Dendritic cell treated with granulocyte-macrophage colony-stimulating factor and Interleukin-4, amounts not matched to agents 40 ng/mL and 50 ng/mL, for 4 days (primary cell): ENCODE results near the gene LMO7.
A peak's percentile ranks its signal among the peaks of the same experiment; 100 is the strongest.

Experiments
- H3K27ac Mint-ChIP-seq: one replicate; pipeline ENCODE4 v1.8.0; 2022; ENCODE audit warnings: mild to moderate bottlenecking, mixed read lengths
- H3K27me3 Mint-ChIP-seq: one replicate; pipeline ENCODE4 v1.8.0; 2022; ENCODE audit warnings: mild to moderate bottlenecking, mixed read lengths
- H3K36me3 Mint-ChIP-seq: one replicate; pipeline ENCODE4 v1.8.0; 2022; ENCODE audit warnings: low read depth, mixed read lengths
- H3K4me1 Mint-ChIP-seq: one replicate; pipeline ENCODE4 v1.8.0; 2022; ENCODE audit warnings: low read depth, mixed read lengths
- H3K4me3 Mint-ChIP-seq: one replicate; pipeline ENCODE4 v1.8.0; 2022; ENCODE audit warnings: mild to moderate bottlenecking, moderate library complexity, mixed read lengths
- H3K9me3 Mint-ChIP-seq: one replicate; pipeline ENCODE4 v1.8.0; 2022; ENCODE audit warnings: mixed read lengths
- intact Hi-C: fragments of 100-400 bp; cut with micrococcal nuclease; formaldehyde crosslinking; loops from one replicate; pipeline ENCODE4 v1.15.0; 2022

The LMO7 gene

DNA sequence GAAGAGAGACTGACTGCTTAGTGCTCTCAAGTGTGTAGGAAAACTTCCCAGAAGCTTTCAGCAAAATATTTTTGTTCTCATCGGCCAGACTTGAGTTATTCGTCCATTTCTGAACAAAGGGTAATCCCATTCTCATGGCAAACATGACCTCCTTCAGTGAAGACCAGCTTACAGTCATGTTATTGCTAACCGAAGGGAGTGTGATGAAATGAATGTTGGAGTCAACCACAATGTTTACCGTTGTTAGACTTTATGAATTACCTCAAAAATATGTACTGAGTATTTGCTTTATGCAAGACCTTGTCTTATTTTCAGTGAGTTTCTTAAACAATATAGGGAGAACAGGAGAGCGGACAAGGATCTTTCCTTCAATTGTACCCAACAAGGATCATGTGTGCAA is 228.6 kb downstream of the LMO7 start:
- Mint-ChIP-seq H3K4me1 (no peaks in the 10 kb centered on the region), H3K27ac (no peak overlapping the region), H3K36me3 (no peaks in the 10 kb centered on the region), H3K4me3 (no peak overlapping the region), H3K27me3 (peaks cover 7% of the 10 kb centered on the region), H3K9me3 (no peaks in the 10 kb centered on the region)
- intact Hi-C loops = no loop called here

DNA sequence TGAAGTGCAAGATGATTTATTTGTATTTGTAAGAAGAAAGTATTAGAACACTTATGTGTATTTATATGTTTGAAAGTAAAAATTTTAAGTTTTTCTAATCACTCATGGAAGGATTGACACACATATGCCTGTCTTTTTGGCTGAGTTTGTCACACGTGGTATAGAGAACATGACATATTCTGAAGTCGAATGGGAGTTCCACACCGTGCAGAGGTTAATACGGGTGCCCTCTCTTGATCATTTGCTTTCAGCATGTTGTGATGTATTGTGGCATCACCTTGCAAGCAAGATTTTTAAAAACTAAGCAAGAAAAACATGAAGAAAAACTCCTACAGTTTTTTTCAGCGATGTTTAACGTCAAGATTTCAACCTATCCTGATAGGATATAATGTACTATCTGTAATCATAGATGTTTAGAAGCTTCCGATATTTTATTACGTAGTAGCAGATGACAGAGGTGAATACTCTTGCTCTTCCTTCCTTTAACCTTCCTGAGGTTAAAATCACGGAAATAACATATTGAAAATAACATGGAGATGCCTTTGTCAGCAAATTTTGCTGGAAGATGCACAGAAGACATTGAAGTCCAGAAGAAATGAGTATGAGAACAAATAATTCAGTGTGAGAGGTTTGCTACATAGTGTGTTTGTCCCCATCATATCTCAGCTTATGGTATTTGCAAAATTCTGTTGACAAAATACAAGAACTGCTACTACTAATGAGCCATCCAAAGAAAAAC is 231.4 kb downstream of the LMO7 start:
- Mint-ChIP-seq H3K36me3 (no peaks in the 10 kb centered on the region), H3K4me1 (peaks cover 9% of the 10 kb centered on the region), H3K4me3 (no peak overlapping the region), H3K27me3 (peaks cover 19% of the 10 kb centered on the region), H3K9me3 (no peaks in the 10 kb centered on the region), H3K27ac (no peak overlapping the region)
- intact Hi-C loops = no loop called here

DNA sequence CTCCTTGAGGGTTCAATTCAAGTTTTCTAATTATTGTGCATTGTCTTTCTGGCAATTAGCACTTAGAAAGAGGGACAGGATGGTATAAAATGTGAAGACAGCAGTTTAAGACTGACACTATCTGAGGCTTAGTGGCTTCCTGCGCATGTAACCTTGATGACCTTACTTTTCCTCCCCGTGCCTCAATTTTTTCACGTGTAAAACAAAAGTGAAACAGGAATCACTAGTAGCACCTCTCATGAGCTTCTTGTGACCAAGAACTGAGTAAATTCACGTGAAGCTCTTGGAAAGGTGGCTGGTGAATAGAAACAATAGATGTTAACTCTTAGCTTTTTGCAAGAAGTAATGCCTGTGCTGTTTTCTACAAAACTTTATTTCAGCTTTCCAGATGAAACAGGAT is 233.9 kb downstream of the LMO7 start:
- H3K27ac Mint-ChIP-seq = no peak overlapping the region

GRCh38 chr13:75870397-75870903 is 234.3 kb downstream of the LMO7 start:
- intact Hi-C loops = loop anchor here (1.0 to 10.0 kb wide), 4 partner anchors 176 to 1122 kb away; partner anchors contain the start of gene CLN5
- Mint-ChIP-seq H3K4me1 (peaks cover 28% of the 10 kb centered on the region), H3K36me3 (no peaks in the 10 kb centered on the region), H3K9me3 (no peaks in the 10 kb centered on the region), H3K27ac (no peak overlapping the region), H3K27me3 (peaks cover 19% of the 10 kb centered on the region), H3K4me3 (peak overlapping the region; percentile 13)

More for the DNA sequence above, 233.9 kb downstream of the LMO7 start:
- peaks cover 24% of the 10 kb centered on the region for H3K4me1 Mint-ChIP-seq
- H3K9me3 Mint-ChIP-seq = no peaks in the 10 kb centered on the region
- H3K36me3 Mint-ChIP-seq = no peaks in the 10 kb centered on the region
- intact Hi-C loops = loop anchor here (1.0 to 10.0 kb wide), 4 partner anchors 175 to 1122 kb away; partner anchors contain the start of gene CLN5
- H3K4me3 Mint-ChIP-seq = no peak overlapping the region
- H3K27me3 Mint-ChIP-seq = peaks cover 19% of the 10 kb centered on the region

DNA sequence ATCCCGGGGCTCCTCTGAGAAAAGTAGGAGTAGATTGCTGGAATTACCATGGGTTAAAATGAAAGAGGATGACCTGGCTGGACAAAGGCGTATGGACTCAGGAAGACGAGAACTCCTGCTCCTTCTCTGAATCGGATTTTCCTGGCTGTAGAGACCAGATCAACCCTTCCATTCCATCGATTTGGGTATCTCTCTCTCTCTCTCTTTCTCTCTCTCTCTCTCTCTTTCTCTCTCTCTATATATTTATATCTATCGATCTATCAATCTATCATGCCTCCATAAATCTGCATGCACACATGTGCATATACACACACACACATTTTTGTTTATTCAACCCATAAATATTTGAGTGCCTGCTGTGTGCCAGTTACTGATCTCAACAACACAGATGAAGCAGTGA is 234.9 kb downstream of the LMO7 start:
- H3K4me3 Mint-ChIP-seq = no peak overlapping the region
- no peaks in the 10 kb centered on the region for H3K36me3 Mint-ChIP-seq
- no peaks in the 10 kb centered on the region for H3K9me3 Mint-ChIP-seq
- intact Hi-C loops = loop anchor here (5.0 to 10.0 kb wide), 3 partner anchors 176 to 1121 kb away; partner anchors contain the start of gene CLN5
- H3K4me1 Mint-ChIP-seq = peaks cover 32% of the 10 kb centered on the region
- no peak overlapping the region for H3K27ac Mint-ChIP-seq
- peaks cover 20% of the 10 kb centered on the region for H3K27me3 Mint-ChIP-seq

DNA sequence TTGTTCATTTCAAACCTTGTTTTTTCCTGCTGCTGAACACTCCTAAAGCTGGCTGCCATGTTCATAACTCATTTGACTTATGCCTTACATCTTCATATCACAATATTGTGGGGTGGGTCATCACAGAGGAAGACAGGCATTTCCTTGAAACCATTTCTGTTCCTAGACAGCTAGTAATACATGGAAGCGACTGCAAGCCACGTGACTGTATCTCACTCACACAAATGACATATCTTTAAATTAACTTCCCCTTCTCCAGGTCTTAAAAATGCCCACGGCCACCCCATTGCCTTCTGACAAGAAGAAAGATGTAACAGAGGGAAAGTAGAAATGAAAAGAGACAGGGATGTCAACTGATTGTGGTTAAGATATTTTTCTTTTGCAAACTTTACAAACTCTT is 236.8 kb downstream of the LMO7 start:
- H3K27ac Mint-ChIP-seq = peak overlapping the region; percentile 74
- H3K9me3 Mint-ChIP-seq = no peaks in the 10 kb centered on the region
- H3K4me1 Mint-ChIP-seq = peaks cover 35% of the 10 kb centered on the region
- H3K4me3 Mint-ChIP-seq = no peak overlapping the region
- intact Hi-C loops = loop anchor here (5.0 to 10.0 kb wide), 3 partner anchors 178 to 1119 kb away; partner anchors contain the start of gene CLN5
- peaks cover 21% of the 10 kb centered on the region for H3K27me3 Mint-ChIP-seq
- no peaks in the 10 kb centered on the region for H3K36me3 Mint-ChIP-seq

GRCh38 chr13:75873494-75873893 is 237.4 kb downstream of the LMO7 start:
- Mint-ChIP-seq H3K4me3 (no peak overlapping the region), H3K4me1 (peaks cover 35% of the 10 kb centered on the region), H3K27me3 (peaks cover 21% of the 10 kb centered on the region), H3K36me3 (no peaks in the 10 kb centered on the region), H3K9me3 (no peaks in the 10 kb centered on the region), H3K27ac (peak overlapping the region; percentile 74)
- intact Hi-C loops = loop anchor here (5.0 to 10.0 kb wide), 3 partner anchors 179 to 1119 kb away; partner anchors contain the start of gene CLN5

- Mint-ChIP-seq H3K36me3 (no peaks in the 10 kb centered on the region), H3K4me3 (no peak overlapping the region), H3K27ac (peak overlapping the region; percentile 32), H3K9me3 (no peaks in the 10 kb centered on the region), H3K27me3 (peaks cover 19% of the 10 kb centered on the region), H3K4me1 (peaks cover 35% of the 10 kb centered on the region)
- intact Hi-C loops = loop anchor here (5.0 to 10.0 kb wide), 3 partner anchors 181 to 1027 kb away; no protein-coding TSS in a partner anchor
These were observed 239.3 kb downstream of the LMO7 start for GRCh38 chr13:75875450-75875849.

GRCh38 chr13:75876142-75877050 is 240.3 kb downstream of the LMO7 start:
- intact Hi-C loops = loop anchor here (5.0 to 10.0 kb wide), 3 partner anchors 182 to 1026 kb away; no protein-coding TSS in a partner anchor
- Mint-ChIP-seq H3K27me3 (peaks cover 14% of the 10 kb centered on the region), H3K4me1 (peaks cover 41% of the 10 kb centered on the region), H3K9me3 (no peaks in the 10 kb centered on the region), H3K36me3 (no peaks in the 10 kb centered on the region), H3K27ac (no peak overlapping the region), H3K4me3 (no peak overlapping the region)

DNA sequence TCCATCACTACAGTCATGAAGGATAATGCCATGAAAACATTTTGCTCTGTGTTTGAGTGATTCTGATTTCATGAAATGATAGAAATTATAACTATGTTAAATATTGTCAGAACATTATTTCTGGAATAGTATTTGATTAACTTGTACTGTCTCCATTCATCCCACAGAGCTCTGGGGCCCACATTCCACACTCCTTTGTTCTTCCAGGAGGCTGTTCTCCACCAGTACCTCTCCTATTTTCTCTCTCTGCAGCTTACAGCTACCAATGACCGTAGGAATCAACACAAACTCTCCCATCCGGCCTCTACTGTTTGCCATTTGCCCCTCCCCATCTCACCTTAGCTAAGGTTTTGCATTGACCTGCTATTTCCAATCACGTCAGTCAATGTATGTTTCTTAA is 240.9 kb downstream of the LMO7 start:
- intact Hi-C loops = loop anchor here (5.0 to 10.0 kb wide), 3 partner anchors 182 to 1025 kb away; no protein-coding TSS in a partner anchor
- Mint-ChIP-seq H3K27me3 (peaks cover 10% of the 10 kb centered on the region), H3K4me1 (peaks cover 37% of the 10 kb centered on the region), H3K27ac (peak overlapping the region; percentile 5), H3K4me3 (no peak overlapping the region), H3K9me3 (no peaks in the 10 kb centered on the region), H3K36me3 (no peaks in the 10 kb centered on the region)

GRCh38 chr13:75879656-75880055 is 243.5 kb downstream of the LMO7 start:
- intact Hi-C loops = loop anchor here (5.0 to 10.0 kb wide), 3 partner anchors 185 to 1023 kb away; no protein-coding TSS in a partner anchor
- Mint-ChIP-seq H3K9me3 (no peaks in the 10 kb centered on the region), H3K27me3 (peaks cover 7% of the 10 kb centered on the region), H3K27ac (no peak overlapping the region), H3K4me3 (no peak overlapping the region), H3K4me1 (peaks cover 21% of the 10 kb centered on the region), H3K36me3 (no peaks in the 10 kb centered on the region)

DNA sequence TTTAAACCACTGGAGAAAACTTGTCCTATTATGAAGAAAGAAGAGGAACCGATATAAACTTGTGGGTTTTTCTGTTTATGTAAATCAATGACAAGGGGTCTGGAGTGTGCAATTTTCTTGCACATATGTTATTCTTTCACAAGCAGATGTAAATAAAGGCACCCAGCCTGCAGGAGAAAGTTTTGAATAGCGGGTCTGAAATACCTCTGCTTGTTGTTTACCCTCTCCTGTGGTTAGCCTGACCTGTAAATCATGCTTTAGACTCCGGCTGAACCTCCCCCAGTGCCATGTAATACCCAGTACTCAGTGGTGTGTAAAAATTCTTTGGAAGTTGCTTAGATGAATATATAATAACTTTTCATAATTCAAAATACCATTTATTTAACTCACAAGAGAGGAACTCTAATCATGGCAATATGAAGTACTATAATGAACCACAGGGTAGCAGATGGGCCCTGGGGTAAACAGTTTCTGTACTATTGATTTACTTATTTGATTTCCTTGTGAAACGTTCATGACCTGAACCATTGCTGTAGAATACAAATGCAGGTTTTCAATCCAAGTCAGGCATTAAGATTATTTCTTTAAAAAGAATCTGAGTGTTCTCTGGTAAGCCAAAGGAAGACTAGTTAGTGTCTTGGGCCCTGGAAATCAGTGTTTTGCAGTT is 245.1 kb downstream of the LMO7 start:
- Mint-ChIP-seq H3K4me1 (peaks cover 8% of the 10 kb centered on the region), H3K36me3 (no peaks in the 10 kb centered on the region), H3K4me3 (no peak overlapping the region), H3K27ac (no peak overlapping the region), H3K27me3 (peaks cover 4% of the 10 kb centered on the region), H3K9me3 (no peaks in the 10 kb centered on the region)
- intact Hi-C loops = no loop called here

DNA sequence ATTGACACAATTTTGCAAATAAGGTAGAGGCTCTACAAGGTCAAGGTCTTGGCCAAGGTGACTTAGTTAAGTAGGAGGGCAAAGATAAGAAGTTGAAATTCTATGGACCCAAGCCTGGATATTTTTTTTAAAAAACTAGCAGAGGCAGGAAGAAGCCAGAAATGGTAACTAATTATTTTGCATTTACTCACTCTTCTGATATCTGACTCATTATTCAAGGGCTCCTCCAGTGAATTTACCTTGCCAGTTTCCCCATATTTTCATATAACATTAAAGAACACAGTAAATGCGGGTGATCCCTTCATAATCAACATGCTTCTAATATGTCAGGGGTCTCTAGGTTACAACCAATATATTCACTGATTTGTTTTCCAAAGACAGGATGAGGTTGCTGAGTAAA is 246.1 kb downstream of the LMO7 start:
- Mint-ChIP-seq H3K4me1 (peaks cover 6% of the 10 kb centered on the region), H3K36me3 (no peaks in the 10 kb centered on the region), H3K27ac (no peak overlapping the region), H3K27me3 (peaks cover under 1% of the 10 kb centered on the region), H3K4me3 (no peak overlapping the region), H3K9me3 (no peaks in the 10 kb centered on the region)
- intact Hi-C loops = no loop called here
